Vagina (tissue), 2 donors: ENCODE measurements around the gene DIRAS1. TPM values are rescaled to one million over a fixed set of nuclear protein-coding genes. Genes with fewer than 3 reads are reported as not detected.

Experiments
- DNase-seq, 2 donors: peaks; one replicate each; pipeline ENCODE4 v3.0.0-alpha.2; 2017; ENCODE audit errors: extremely low spot score in 2 of 2
- H3K27ac ChIP-seq: fragments of 200-600 bp; sonication (generic); one replicate; pipeline ENCODE4 v1.5.1; 2019
- H3K27me3 ChIP-seq: fragments of 200-600 bp; sonication (generic); one replicate; pipeline ENCODE4 v1.5.1; 2019
- H3K36me3 ChIP-seq, 2 donors: fragments of 200-600 bp; sonication (generic); one replicate each; pipeline ENCODE4 v1.5.1; 2017 to 2019
- H3K4me1 ChIP-seq: fragments of 200-600 bp; sonication (generic); one replicate; pipeline ENCODE4 v1.5.1; 2019
- H3K4me3 ChIP-seq, 2 donors: fragments of 200-600 bp; sonication (generic); 1 replicate in 1 of 2; 2 replicates in 1 of 2; pipeline ENCODE4 v1.5.1; 2016 to 2019
- H3K9me3 ChIP-seq: fragments of 200-600 bp; sonication (generic); one replicate; pipeline ENCODE4 v1.5.1; 2019
- CTCF ChIP-seq, 3 experiments: fragments of 450-650 bp in 2 of 3; fragments of 200-600 bp in 1 of 3; sonication (generic) in 1 of 3; IDR thresholded peaks; one replicate each; pipeline ENCODE4 v1.5.1; 2017 to 2019; ENCODE audit warnings: antibody characterized with exemption in 3 of 3, mild to moderate bottlenecking in 2 of 3, moderate library complexity in 2 of 3
- POLR2A ChIP-seq, 2 donors: fragments of 450-650 bp; IDR thresholded peaks; one replicate each; pipeline ENCODE4 v1.6.1; 2017; ENCODE audit warnings: antibody characterized with exemption in 2 of 2, mild to moderate bottlenecking in 2 of 2, moderate library complexity in 2 of 2
- POLR2AphosphoS5 ChIP-seq, 2 donors: sonication (generic); formaldehyde crosslinking; IDR thresholded peaks; one replicate each; pipeline ENCODE4 v1.9.0; 2017; ENCODE audit warnings: antibody characterized with exemption in 2 of 2, mild to moderate bottlenecking in 2 of 2, low read depth in 1 of 2; ENCODE audit not compliant: insufficient read depth in 1 of 2
- intact Hi-C: fragments of 100-400 bp; cut with DNase I; formaldehyde crosslinking; loops from one replicate; pipeline ENCODE4 v1.15.1; 2023
- total RNA-seq: library from RNA; depleted of rRNA; stranded (reverse); fragments of >200 nt; gene quantifications from one replicate; pipeline ENCODE4 v1.2.3, GENCODE V29; 2016

Gene DIRAS1
- total RNA-seq, result 2.0 TPM

- TF ChIP-seq POLR2A (IDR thresholded peaks at IDR 0.05) (no peak), CTCF (IDR thresholded peaks at IDR 0.05) (no peak), POLR2AphosphoS5 (IDR thresholded peaks at IDR 0.05; ENCODE audit: insufficient read depth in 1 of 2, low read depth in 1 of 2) (no peak)
- Histone ChIP-seq H3K27me3 (no peaks in the 10 kb centered on the region), H3K9me3 (no peaks in the 10 kb centered on the region), H3K36me3 (no peaks in the 10 kb centered on the region), H3K4me1 (peaks cover 37% of the 10 kb centered on the region), H3K27ac (peak within 1 kb of the TSS; percentile 45), H3K4me3 (peak within 1 kb of the TSS; percentile 38 to 44)
- intact Hi-C loops, result no loop called here
- no peak for DNase-seq
Observed at GRCh38 chr19:2720777-2721569, at the start of gene DIRAS1. DIRAS1 (minus strand) TSS chr19:2721372; CDS start chr19:2717806, 3,566 bp downstream.

- no peak for DNase-seq
- Histone ChIP-seq H3K4me1 (peaks cover 30% of the 10 kb centered on the region), H3K9me3 (no peaks in the 10 kb centered on the region), H3K36me3 (peaks cover 0 to 28% of the 10 kb centered on the region in 2 donors), H3K4me3 (no peak overlapping the region), H3K27me3 (no peaks in the 10 kb centered on the region), H3K27ac (no peak overlapping the region)
- TF ChIP-seq CTCF (IDR thresholded peaks at IDR 0.05), result no peak
- peak in 1 of 2 donors; percentile 12 for TF ChIP-seq POLR2AphosphoS5 (IDR thresholded peaks at IDR 0.05; ENCODE audit: insufficient read depth in 1 of 2, low read depth in 1 of 2)
- intact Hi-C loops, result no loop called here
Observed at GRCh38 chr19:2770055-2771013, 49.2 kb upstream of the DIRAS1 start.

GRCh38 chr19:2769218-2769617 is 48.0 kb upstream of the DIRAS1 start:
- H3K9me3 ChIP-seq, result no peaks in the 10 kb centered on the region
- peaks cover 20% of the 10 kb centered on the region for H3K4me1 ChIP-seq

GRCh38 chr19:2768365-2769132 is 47.4 kb upstream of the DIRAS1 start:
- Histone ChIP-seq H3K9me3 (no peaks in the 10 kb centered on the region), H3K4me3 (no peak overlapping the region), H3K27ac (no peak overlapping the region), H3K27me3 (no peaks in the 10 kb centered on the region), H3K4me1 (peaks cover 20% of the 10 kb centered on the region), H3K36me3 (peaks cover 0 to 43% of the 10 kb centered on the region in 2 donors)
- no peak for TF ChIP-seq CTCF (IDR thresholded peaks at IDR 0.05)
- TF ChIP-seq POLR2AphosphoS5 (IDR thresholded peaks at IDR 0.05; ENCODE audit: insufficient read depth in 1 of 2, low read depth in 1 of 2), result no peak
- TF ChIP-seq POLR2A (IDR thresholded peaks at IDR 0.05), result no peak
- intact Hi-C loops, result no loop called here
- no peak for DNase-seq

More at GRCh38 chr19:2769218-2769617, 48.0 kb upstream of the DIRAS1 start:
- TF ChIP-seq POLR2A (IDR thresholded peaks at IDR 0.05) (no peak), POLR2AphosphoS5 (IDR thresholded peaks at IDR 0.05; ENCODE audit: insufficient read depth in 1 of 2, low read depth in 1 of 2) (no peak), CTCF (IDR thresholded peaks at IDR 0.05) (no peak)
- Histone ChIP-seq H3K36me3 (peaks cover 0 to 37% of the 10 kb centered on the region in 2 donors), H3K4me3 (no peak overlapping the region), H3K27me3 (no peaks in the 10 kb centered on the region), H3K27ac (no peak overlapping the region)
- intact Hi-C loops, result no loop called here
- no peak for DNase-seq
